ENCODE results near the gene CHRNE.

The CHRNE gene

GRCh38 chr17:4902540-4902939 lies 358 bp downstream of the CHRNE start:
- no peak for DNase-seq

- peak in 4 of 6 experiments; percentile 20 to 66 (median 44) for DNase-seq
Measured at GRCh38 chr17:4901648-4902344, 1.1 kb downstream of the CHRNE start.

GRCh38 chr17:4901108-4901647 lies 1.7 kb downstream of the CHRNE start:
- DNase-seq, result peak in 2 of 6 experiments; percentile 39 to 66

- peak; percentile 42 to 86 (median 70) for DNase-seq
Measured at GRCh38 chr17:4900231-4901107, 2.4 kb downstream of the CHRNE start.

- peak; percentile 87 to 93 (median 91) for DNase-seq
Measured at GRCh38 chr17:4899341-4900230, 3.3 kb downstream of the CHRNE start, which contains the start of gene C17orf107. Gene C17orf107 (plus strand): TSS chr17:4899536. CDS start chr17:4899763, 227 bp downstream.

- DNase-seq, result no peak
Measured at GRCh38 chr17:4898927-4899326, 4.0 kb downstream of the CHRNE start.

GRCh38 chr17:4898351-4898750 lies 4.5 kb downstream of the CHRNE start:
- DNase-seq, result peak in 1 of 6 experiments; percentile 11

- no peak for DNase-seq
Measured at GRCh38 chr17:4897785-4898184, 5.1 kb downstream of the CHRNE start.

- no peak for DNase-seq
Measured at GRCh38 chr17:4897198-4897687, 5.7 kb downstream of the CHRNE start.

- no peak for DNase-seq
Measured at GRCh38 chr17:4896332-4897197, 6.3 kb downstream of the CHRNE start.

GRCh38 chr17:4895657-4896331 lies 7.1 kb downstream of the CHRNE start:
- no peak for DNase-seq

- no peak for DNase-seq
Measured at GRCh38 chr17:4895121-4895520, 7.8 kb downstream of the CHRNE start.

GRCh38 chr17:4893721-4894560 lies 9.0 kb downstream of the CHRNE start:
- DNase-seq, result no peak

GRCh38 chr17:4893272-4893671 lies 9.6 kb downstream of the CHRNE start:
- no peak for DNase-seq

- DNase-seq, result no peak
Measured at GRCh38 chr17:4892499-4893221, 10.2 kb downstream of the CHRNE start.

- no peak for DNase-seq
Measured at GRCh38 chr17:4891411-4892410, 11.2 kb downstream of the CHRNE start.

- DNase-seq, result no peak
Measured at GRCh38 chr17:4887581-4887980, 15.3 kb downstream of the CHRNE start.

GRCh38 chr17:4886830-4887229 lies 16.1 kb downstream of the CHRNE start:
- DNase-seq, result no peak

Measured in stimulated activated naive CD4-positive, alpha-beta T cell (primary cell).